DND-41 (cell line): Measurements from ENCODE around the gene HRH1.

Experiments used
- EZH2 ChIP-seq: IDR thresholded peaks from 3 replicates; pipeline ENCODE4 v1.6.1; 2012; ENCODE audit warnings: borderline replicate concordance, low read depth, mild to moderate bottlenecking, moderate library complexity, low read length, inconsistent platforms; ENCODE audit not compliant: severe bottlenecking
- TF ChIP-seq, protein P1 (sequence below): IDR thresholded peaks from 2 replicates; pipeline ENCODE4 v1.5.1; 2012; ENCODE audit warnings: borderline replicate concordance, low read length, moderate library complexity, mild to moderate bottlenecking; ENCODE audit not compliant: poor library complexity, severe bottlenecking; ENCODE audit errors: extremely low read depth

DNA sequence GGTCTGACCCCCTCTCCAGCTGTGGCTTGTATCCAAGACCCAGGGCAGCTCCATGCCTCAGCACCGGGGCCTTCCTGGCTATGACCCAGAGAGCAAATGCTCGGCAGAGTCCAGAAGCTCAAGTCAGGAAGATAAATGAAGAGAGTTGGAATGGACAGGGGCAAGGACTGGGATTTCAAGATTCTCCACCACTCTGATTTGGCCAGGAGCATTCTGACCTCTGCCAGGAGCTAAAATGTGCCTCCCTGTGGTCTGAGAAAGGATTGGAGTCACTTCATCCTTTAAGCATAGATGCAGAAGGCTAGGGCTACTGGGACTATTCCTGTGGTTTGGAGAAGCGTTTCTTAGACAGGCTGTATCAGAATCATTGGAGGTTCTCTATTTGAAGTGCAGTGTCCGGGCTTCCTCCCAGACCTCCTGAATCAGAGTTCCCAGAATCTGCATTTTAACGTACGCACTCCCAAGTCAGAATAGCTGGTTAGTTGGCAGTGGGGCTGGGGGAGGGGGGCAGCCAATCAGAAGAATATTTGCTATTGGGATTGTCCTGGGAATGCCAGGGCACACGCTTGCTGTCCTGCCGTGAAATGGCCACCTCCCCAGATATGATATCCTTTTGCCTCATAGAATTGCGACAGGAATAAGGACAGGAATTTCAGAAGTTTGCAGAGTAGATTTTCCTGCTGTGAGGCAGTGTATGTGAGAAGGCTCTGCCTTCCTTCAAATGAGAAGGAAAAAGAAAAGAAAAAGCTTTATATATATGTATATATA lies 57.4 kb downstream of the HRH1 start:
- TF ChIP-seq, protein P1, sequence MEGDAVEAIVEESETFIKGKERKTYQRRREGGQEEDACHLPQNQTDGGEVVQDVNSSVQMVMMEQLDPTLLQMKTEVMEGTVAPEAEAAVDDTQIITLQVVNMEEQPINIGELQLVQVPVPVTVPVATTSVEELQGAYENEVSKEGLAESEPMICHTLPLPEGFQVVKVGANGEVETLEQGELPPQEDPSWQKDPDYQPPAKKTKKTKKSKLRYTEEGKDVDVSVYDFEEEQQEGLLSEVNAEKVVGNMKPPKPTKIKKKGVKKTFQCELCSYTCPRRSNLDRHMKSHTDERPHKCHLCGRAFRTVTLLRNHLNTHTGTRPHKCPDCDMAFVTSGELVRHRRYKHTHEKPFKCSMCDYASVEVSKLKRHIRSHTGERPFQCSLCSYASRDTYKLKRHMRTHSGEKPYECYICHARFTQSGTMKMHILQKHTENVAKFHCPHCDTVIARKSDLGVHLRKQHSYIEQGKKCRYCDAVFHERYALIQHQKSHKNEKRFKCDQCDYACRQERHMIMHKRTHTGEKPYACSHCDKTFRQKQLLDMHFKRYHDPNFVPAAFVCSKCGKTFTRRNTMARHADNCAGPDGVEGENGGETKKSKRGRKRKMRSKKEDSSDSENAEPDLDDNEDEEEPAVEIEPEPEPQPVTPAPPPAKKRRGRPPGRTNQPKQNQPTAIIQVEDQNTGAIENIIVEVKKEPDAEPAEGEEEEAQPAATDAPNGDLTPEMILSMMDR = no peak
- TF ChIP-seq EZH2 = no peak
